Measurements from ENCODE around the gene EWSR1.
A peak's percentile ranks its signal among the peaks of the same experiment; 100 is the strongest.
"Not testable (repeated sequence)": the region's sequence is repeated elsewhere in the genome, so short reads cannot be mapped to it uniquely, and the experiment has no call there.

Gene EWSR1

GRCh38 chr22:29339381-29340235, 71.5 kb downstream of the EWSR1 start:
- Histone ChIP-seq H3K4me3 (ENCODE audit: low read depth in 1 of 2, low read length in 2 of 2) (no peak overlapping the region), H3K27ac (ENCODE audit: low read depth, low read length) (no peak overlapping the region), H3K4me1 (ENCODE audit: insufficient read depth, low read length) (peaks cover 16% of the 10 kb centered on the region)

GRCh38 chr22:29340566-29340965, 72.5 kb downstream of the EWSR1 start:
- no peaks in the 10 kb centered on the region for H3K27me3 ChIP-seq (ENCODE audit: control insufficient read depth in 1 of 2, insufficient read depth in 2 of 2, low read length in 2 of 2)
- peaks cover 61% of the 10 kb centered on the region for H3K36me3 ChIP-seq (ENCODE audit: insufficient read depth, low read length)
- H3K27ac ChIP-seq (ENCODE audit: low read depth, low read length): no peak overlapping the region
- H3K4me3 ChIP-seq (ENCODE audit: low read depth in 1 of 2, low read length in 2 of 2): no peak overlapping the region
- H3K9me3 ChIP-seq (ENCODE audit: low read length): no peaks in the 10 kb centered on the region
- peaks cover 21% of the 10 kb centered on the region for H3K4me1 ChIP-seq (ENCODE audit: insufficient read depth, low read length)
- H3K9ac ChIP-seq (ENCODE audit: low read length): no peak overlapping the region

More at GRCh38 chr22:29339381-29340235, 71.5 kb downstream of the EWSR1 start:
- Histone ChIP-seq H3K9ac (ENCODE audit: low read length) (no peak overlapping the region), H3K9me3 (ENCODE audit: low read length) (no peaks in the 10 kb centered on the region), H3K27me3 (ENCODE audit: control insufficient read depth in 1 of 2, insufficient read depth in 2 of 2, low read length in 2 of 2) (no peaks in the 10 kb centered on the region), H3K36me3 (ENCODE audit: insufficient read depth, low read length) (peaks cover 62% of the 10 kb centered on the region)

- Histone ChIP-seq H3K4me3 (ENCODE audit: low read depth in 1 of 2, low read length in 2 of 2) (no peak overlapping the region), H3K27ac (ENCODE audit: low read depth, low read length) (no peak overlapping the region), H3K36me3 (ENCODE audit: insufficient read depth, low read length) (peaks cover 54% of the 10 kb centered on the region), H3K27me3 (ENCODE audit: control insufficient read depth in 1 of 2, insufficient read depth in 2 of 2, low read length in 2 of 2) (no peaks in the 10 kb centered on the region), H3K9ac (ENCODE audit: low read length) (no peak overlapping the region), H3K4me1 (ENCODE audit: insufficient read depth, low read length) (peaks cover 23% of the 10 kb centered on the region), H3K9me3 (ENCODE audit: low read length) (no peaks in the 10 kb centered on the region)
These were observed 73.2 kb downstream of the EWSR1 start for GRCh38 chr22:29341056-29341848.

- no peak overlapping the region for H3K27ac ChIP-seq (ENCODE audit: low read depth, low read length)
- peaks cover 57% of the 10 kb centered on the region for H3K36me3 ChIP-seq (ENCODE audit: insufficient read depth, low read length)
- no peaks in the 10 kb centered on the region for H3K27me3 ChIP-seq (ENCODE audit: control insufficient read depth in 1 of 2, insufficient read depth in 2 of 2, low read length in 2 of 2)
- H3K9ac ChIP-seq (ENCODE audit: low read length): no peak overlapping the region
- peaks cover 29% of the 10 kb centered on the region for H3K4me1 ChIP-seq (ENCODE audit: insufficient read depth, low read length)
- H3K4me3 ChIP-seq (ENCODE audit: low read depth in 1 of 2, low read length in 2 of 2): no peak overlapping the region
- no peaks in the 10 kb centered on the region for H3K9me3 ChIP-seq (ENCODE audit: low read length)
These were observed 73.7 kb downstream of the EWSR1 start for GRCh38 chr22:29341849-29342127.

GRCh38 chr22:29342177-29342576, 74.1 kb downstream of the EWSR1 start:
- Histone ChIP-seq H3K4me3 (ENCODE audit: low read depth in 1 of 2, low read length in 2 of 2) (no peak overlapping the region), H3K9me3 (ENCODE audit: low read length) (no peaks in the 10 kb centered on the region), H3K9ac (ENCODE audit: low read length) (no peak overlapping the region), H3K4me1 (ENCODE audit: insufficient read depth, low read length) (peaks cover 33% of the 10 kb centered on the region), H3K36me3 (ENCODE audit: insufficient read depth, low read length) (peaks cover 58% of the 10 kb centered on the region), H3K27ac (ENCODE audit: low read depth, low read length) (no peak overlapping the region), H3K27me3 (ENCODE audit: control insufficient read depth in 1 of 2, insufficient read depth in 2 of 2, low read length in 2 of 2) (no peaks in the 10 kb centered on the region)

- Histone ChIP-seq H3K4me1 (ENCODE audit: insufficient read depth, low read length) (peaks cover 37% of the 10 kb centered on the region), H3K9ac (ENCODE audit: low read length) (no peak overlapping the region), H3K27me3 (ENCODE audit: control insufficient read depth in 1 of 2, insufficient read depth in 2 of 2, low read length in 2 of 2) (no peaks in the 10 kb centered on the region), H3K9me3 (ENCODE audit: low read length) (no peaks in the 10 kb centered on the region), H3K27ac (ENCODE audit: low read depth, low read length) (no peak overlapping the region), H3K4me3 (ENCODE audit: low read depth in 1 of 2, low read length in 2 of 2) (no peak overlapping the region), H3K36me3 (ENCODE audit: insufficient read depth, low read length) (peaks cover 58% of the 10 kb centered on the region)
These were observed 74.7 kb downstream of the EWSR1 start for GRCh38 chr22:29342577-29343312.

- peaks cover 37% of the 10 kb centered on the region for H3K4me1 ChIP-seq (ENCODE audit: insufficient read depth, low read length)
- H3K4me3 ChIP-seq (ENCODE audit: low read depth in 1 of 2, low read length in 2 of 2): no peak overlapping the region
- H3K9ac ChIP-seq (ENCODE audit: low read length): no peak overlapping the region
- H3K27ac ChIP-seq (ENCODE audit: low read depth, low read length): peak overlapping the region; percentile 63
- no peaks in the 10 kb centered on the region for H3K9me3 ChIP-seq (ENCODE audit: low read length)
- H3K27me3 ChIP-seq (ENCODE audit: control insufficient read depth in 1 of 2, insufficient read depth in 2 of 2, low read length in 2 of 2): no peaks in the 10 kb centered on the region
- H3K36me3 ChIP-seq (ENCODE audit: insufficient read depth, low read length): peaks cover 57% of the 10 kb centered on the region
These were observed 75.3 kb downstream of the EWSR1 start for GRCh38 chr22:29343313-29343805.

- no peak overlapping the region for H3K9ac ChIP-seq (ENCODE audit: low read length)
- H3K36me3 ChIP-seq (ENCODE audit: insufficient read depth, low read length): peaks cover 57% of the 10 kb centered on the region
- no peaks in the 10 kb centered on the region for H3K9me3 ChIP-seq (ENCODE audit: low read length)
- no peak overlapping the region for H3K4me3 ChIP-seq (ENCODE audit: low read depth in 1 of 2, low read length in 2 of 2)
- H3K27ac ChIP-seq (ENCODE audit: low read depth, low read length): peak overlapping the region; percentile 63
- H3K4me1 ChIP-seq (ENCODE audit: insufficient read depth, low read length): peaks cover 37% of the 10 kb centered on the region
- H3K27me3 ChIP-seq (ENCODE audit: control insufficient read depth in 1 of 2, insufficient read depth in 2 of 2, low read length in 2 of 2): no peaks in the 10 kb centered on the region
These were observed 76.1 kb downstream of the EWSR1 start for GRCh38 chr22:29344137-29344536.

GRCh38 chr22:29344889-29345288, 76.8 kb downstream of the EWSR1 start:
- peaks cover 37% of the 10 kb centered on the region for H3K4me1 ChIP-seq (ENCODE audit: insufficient read depth, low read length)
- H3K9me3 ChIP-seq (ENCODE audit: low read length); H3K9ac ChIP-seq (ENCODE audit: low read length); H3K27ac ChIP-seq (ENCODE audit: low read depth, low read length); H3K27me3 ChIP-seq (ENCODE audit: control insufficient read depth in 1 of 2, insufficient read depth in 2 of 2, low read length in 2 of 2); H3K4me3 ChIP-seq (ENCODE audit: low read depth in 1 of 2, low read length in 2 of 2): not testable (repeated sequence)
- H3K36me3 ChIP-seq (ENCODE audit: insufficient read depth, low read length): peaks cover 57% of the 10 kb centered on the region

- Histone ChIP-seq H3K27me3 (ENCODE audit: control insufficient read depth in 1 of 2, insufficient read depth in 2 of 2, low read length in 2 of 2) (no peaks in the 10 kb centered on the region), H3K36me3 (ENCODE audit: insufficient read depth, low read length) (peaks cover 57% of the 10 kb centered on the region), H3K9ac (ENCODE audit: low read length) (no peak overlapping the region), H3K9me3 (ENCODE audit: low read length) (no peaks in the 10 kb centered on the region), H3K4me3 (ENCODE audit: low read depth in 1 of 2, low read length in 2 of 2) (no peak overlapping the region), H3K4me1 (ENCODE audit: insufficient read depth, low read length) (peaks cover 37% of the 10 kb centered on the region), H3K27ac (ENCODE audit: low read depth, low read length) (no peak overlapping the region)
These were observed 77.9 kb downstream of the EWSR1 start for GRCh38 chr22:29345932-29346331.

GRCh38 chr22:29346659-29347058, 78.6 kb downstream of the EWSR1 start:
- H3K27ac ChIP-seq (ENCODE audit: low read depth, low read length): no peak overlapping the region
- no peaks in the 10 kb centered on the region for H3K9me3 ChIP-seq (ENCODE audit: low read length)
- H3K9ac ChIP-seq (ENCODE audit: low read length): no peak overlapping the region
- H3K4me1 ChIP-seq (ENCODE audit: insufficient read depth, low read length): peaks cover 37% of the 10 kb centered on the region
- no peak overlapping the region for H3K4me3 ChIP-seq (ENCODE audit: low read depth in 1 of 2, low read length in 2 of 2)
- H3K27me3 ChIP-seq (ENCODE audit: control insufficient read depth in 1 of 2, insufficient read depth in 2 of 2, low read length in 2 of 2): no peaks in the 10 kb centered on the region
- peaks cover 58% of the 10 kb centered on the region for H3K36me3 ChIP-seq (ENCODE audit: insufficient read depth, low read length)

Measured in muscle layer of colon (tissue), 2 donors.